Upper lobe of left lung (tissue), 6 donors: ENCODE results near the gene ADPRS. TPM values are rescaled to one million over a fixed set of nuclear protein-coding genes. Genes with fewer than 3 reads are reported as not detected.

Source experiments
- ATAC-seq, 2 donors: fragments of 200-7000 bp; cut with Tn5 transposase; one replicate each; pipeline ENCODE4 v1.9.1; 2022; ENCODE audit warnings: mild to moderate bottlenecking in 2 of 2, moderate library complexity in 2 of 2; ENCODE audit not compliant: low FRiP score in 2 of 2
- DNase-seq, 2 donors: peaks; one replicate each; pipeline ENCODE4 v3.0.0-alpha.2; 2019 to 2020
- H3K27ac ChIP-seq, 4 donors: fragments of 200-600 bp; sonication (generic); one replicate each; pipeline ENCODE4 v1.5.1; 2016 to 2019
- H3K27me3 ChIP-seq, 4 donors: fragments of 200-600 bp; sonication (generic); one replicate each; pipeline ENCODE4 v1.5.1; 2017 to 2019
- H3K36me3 ChIP-seq, 4 donors: fragments of 200-600 bp; sonication (generic); one replicate each; pipeline ENCODE4 v1.5.1; 2016 to 2019
- H3K4me1 ChIP-seq, 4 donors: fragments of 200-600 bp; sonication (generic); one replicate each; pipeline ENCODE4 v1.5.1; 2018 to 2019
- H3K4me3 ChIP-seq, 4 donors: fragments of 200-600 bp; sonication (generic); one replicate each; pipeline ENCODE4 v1.5.1; 2017 to 2019; ENCODE audit warnings: mild to moderate bottlenecking in 2 of 4, moderate library complexity in 1 of 4
- H3K9me3 ChIP-seq, 4 donors: fragments of 200-600 bp; sonication (generic); one replicate each; pipeline ENCODE4 v1.5.1; 2018 to 2019
- CTCF ChIP-seq, 6 experiments: fragments of 450-650 bp in 4 of 6; fragments of 200-600 bp in 2 of 6; sonication (generic) in 2 of 6; IDR thresholded peaks; one replicate each; pipeline ENCODE4 v1.5.1; 2016 to 2019; ENCODE audit warnings: antibody characterized with exemption in 6 of 6
- EP300 ChIP-seq, 4 donors: sonication (generic); formaldehyde crosslinking; IDR thresholded peaks; one replicate each; pipeline ENCODE4 v1.5.1; 2017; ENCODE audit warnings: antibody characterized with exemption in 4 of 4, control low read depth in 2 of 4
- POLR2A ChIP-seq, 4 donors: fragments of 450-650 bp; IDR thresholded peaks; one replicate each; pipeline ENCODE4 v1.5.1; 2016 to 2017; ENCODE audit warnings: antibody characterized with exemption in 4 of 4, mild to moderate bottlenecking in 2 of 4
- POLR2AphosphoS5 ChIP-seq, 2 donors: sonication (generic); formaldehyde crosslinking; IDR thresholded peaks; one replicate each; pipeline ENCODE4 v1.5.1; 2017; ENCODE audit warnings: antibody characterized with exemption in 2 of 2
- WGBS, 2 donors: methylation state at CpG; one replicate each; pipeline ENCODE4 v1.1.5; 2017 to 2018; 5-methylcytosine and 5-hydroxymethylcytosine counted together
- total RNA-seq, 6 donors: library from RNA; depleted of rRNA in 4 of 6; stranded (reverse); fragments of >200 nt in 4 of 6; gene quantifications; one replicate each; pipeline versions ENCODE4 v1.1.0 to v1.2.1, GENCODE V29; 2016 to 2021
- donor health status: DM: no; HTN: no; CAD: no; lungs with moderate emphysema.
- donor health status: DM: no; HTN: yes; CAD: no; lungs with severe emphysema.

ADPRS gene
- total RNA-seq, 6 donors from 2014 or later: 29.3 to 60.0 (median 45.8) TPM

GRCh38 chr1:36112823-36113222 is 24.1 kb downstream of the ADPRS start:
- no peak for ATAC-seq
- no peaks in the 10 kb centered on the region for H3K27me3 ChIP-seq
- H3K9me3 ChIP-seq: no peaks in the 10 kb centered on the region
- peaks cover 3 to 14% (median 6%) of the 10 kb centered on the region in 4 donors for H3K4me1 ChIP-seq
- no peak overlapping the region for H3K4me3 ChIP-seq
- no peak for DNase-seq
- H3K36me3 ChIP-seq: no peaks in the 10 kb centered on the region
- no peak overlapping the region for H3K27ac ChIP-seq
- 87 to 89% methylated on average over 8 to 9 of the region's 9 CpGs for WGBS, 2 donors
- TF ChIP-seq EP300 (IDR thresholded peaks at IDR 0.05) (no peak), CTCF (IDR thresholded peaks at IDR 0.05) (no peak), POLR2AphosphoS5 (IDR thresholded peaks at IDR 0.05) (no peak), POLR2A (IDR thresholded peaks at IDR 0.05) (no peak)

- Histone ChIP-seq H3K4me1 (peaks cover 3 to 16% (median 9%) of the 10 kb centered on the region in 4 donors), H3K27me3 (no peaks in the 10 kb centered on the region), H3K9me3 (no peaks in the 10 kb centered on the region), H3K36me3 (no peaks in the 10 kb centered on the region), H3K4me3 (no peak overlapping the region), H3K27ac (no peak overlapping the region)
- ATAC-seq (no peak), DNase-seq (no peak)
- TF ChIP-seq POLR2A (IDR thresholded peaks at IDR 0.05) (no peak), EP300 (IDR thresholded peaks at IDR 0.05) (no peak), POLR2AphosphoS5 (IDR thresholded peaks at IDR 0.05) (no peak)
- 64 to 78% methylated on average over 5 of the region's 5 CpGs for WGBS, 2 donors
These were observed 25.7 kb downstream of the ADPRS start for GRCh38 chr1:36114371-36114770.

- peak in 1 of 2 donors; percentile 78 for ATAC-seq
- WGBS, 2 donors: 63 to 65% methylated on average over 6 to 18 of the region's 18 CpGs
- no peaks in the 10 kb centered on the region for H3K9me3 ChIP-seq
- H3K27ac ChIP-seq: peak overlapping the region in 3 of 4 donors; percentile 30 to 49 (median 31)
- H3K4me3 ChIP-seq: no peak overlapping the region
- peaks cover 5 to 20% (median 12%) of the 10 kb centered on the region in 4 donors for H3K4me1 ChIP-seq
- no peak for TF ChIP-seq POLR2A (IDR thresholded peaks at IDR 0.05)
- no peak for TF ChIP-seq CTCF (IDR thresholded peaks at IDR 0.05)
- no peak for TF ChIP-seq POLR2AphosphoS5 (IDR thresholded peaks at IDR 0.05)
- TF ChIP-seq EP300 (IDR thresholded peaks at IDR 0.05): no peak
- DNase-seq: peak in 1 of 2 donors; percentile 87
- no peaks in the 10 kb centered on the region for H3K27me3 ChIP-seq
- no peaks in the 10 kb centered on the region for H3K36me3 ChIP-seq
These were observed 26.5 kb downstream of the ADPRS start for GRCh38 chr1:36115200-36115669.

GRCh38 chr1:36115931-36116330 is 27.2 kb downstream of the ADPRS start:
- 61 to 62% methylated on average over 5 of the region's 5 CpGs for WGBS, 2 donors
- no peaks in the 10 kb centered on the region for H3K9me3 ChIP-seq
- ATAC-seq (peak in 1 of 2 donors; percentile 76), DNase-seq (no peak)
- no peak overlapping the region for H3K4me3 ChIP-seq
- peaks cover 5 to 20% (median 12%) of the 10 kb centered on the region in 4 donors for H3K4me1 ChIP-seq
- no peak overlapping the region for H3K27ac ChIP-seq
- H3K36me3 ChIP-seq: no peaks in the 10 kb centered on the region
- TF ChIP-seq POLR2A (IDR thresholded peaks at IDR 0.05) (no peak), CTCF (IDR thresholded peaks at IDR 0.05) (no peak), EP300 (IDR thresholded peaks at IDR 0.05) (no peak), POLR2AphosphoS5 (IDR thresholded peaks at IDR 0.05) (no peak)
- no peaks in the 10 kb centered on the region for H3K27me3 ChIP-seq

- 83 to 96% methylated on average over 3 to 5 of the region's 5 CpGs for WGBS, 2 donors
- Histone ChIP-seq H3K27ac (no peak overlapping the region), H3K4me1 (peaks cover 5 to 20% (median 12%) of the 10 kb centered on the region in 4 donors), H3K36me3 (no peaks in the 10 kb centered on the region), H3K4me3 (no peak overlapping the region), H3K27me3 (no peaks in the 10 kb centered on the region), H3K9me3 (no peaks in the 10 kb centered on the region)
- TF ChIP-seq EP300 (IDR thresholded peaks at IDR 0.05): no peak
- no peak for TF ChIP-seq POLR2A (IDR thresholded peaks at IDR 0.05)
- DNase-seq (no peak), ATAC-seq (no peak)
These were observed 28.2 kb downstream of the ADPRS start for GRCh38 chr1:36116901-36117300.
